ENCODE results near the gene PACS2.

PACS2 gene

DNA sequence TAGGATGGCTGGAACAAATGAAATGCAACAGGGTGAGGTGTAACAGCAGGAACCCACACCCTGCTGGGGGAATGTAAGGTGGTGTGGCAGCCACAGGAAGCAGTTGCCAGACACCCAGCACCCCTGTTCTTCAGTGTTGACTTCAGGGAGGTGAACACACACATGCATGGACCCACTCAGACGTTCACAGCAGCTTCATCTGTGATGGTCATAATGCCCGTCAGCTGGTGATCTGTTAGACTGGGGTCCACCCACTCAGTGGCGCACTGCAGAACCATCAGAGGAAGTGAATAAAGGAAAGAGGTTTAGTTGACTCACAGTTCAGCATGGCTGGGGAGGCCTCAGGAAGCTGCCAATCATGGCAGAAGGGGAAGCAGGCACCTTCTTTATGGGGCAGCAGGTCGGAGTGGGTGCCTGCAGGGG, 61.1 kb downstream of the PACS2 start:
- H3K4me3 ChIP-seq (ENCODE audit: low read depth, low read length): no peak overlapping the region
- TF ChIP-seq, protein P1, sequence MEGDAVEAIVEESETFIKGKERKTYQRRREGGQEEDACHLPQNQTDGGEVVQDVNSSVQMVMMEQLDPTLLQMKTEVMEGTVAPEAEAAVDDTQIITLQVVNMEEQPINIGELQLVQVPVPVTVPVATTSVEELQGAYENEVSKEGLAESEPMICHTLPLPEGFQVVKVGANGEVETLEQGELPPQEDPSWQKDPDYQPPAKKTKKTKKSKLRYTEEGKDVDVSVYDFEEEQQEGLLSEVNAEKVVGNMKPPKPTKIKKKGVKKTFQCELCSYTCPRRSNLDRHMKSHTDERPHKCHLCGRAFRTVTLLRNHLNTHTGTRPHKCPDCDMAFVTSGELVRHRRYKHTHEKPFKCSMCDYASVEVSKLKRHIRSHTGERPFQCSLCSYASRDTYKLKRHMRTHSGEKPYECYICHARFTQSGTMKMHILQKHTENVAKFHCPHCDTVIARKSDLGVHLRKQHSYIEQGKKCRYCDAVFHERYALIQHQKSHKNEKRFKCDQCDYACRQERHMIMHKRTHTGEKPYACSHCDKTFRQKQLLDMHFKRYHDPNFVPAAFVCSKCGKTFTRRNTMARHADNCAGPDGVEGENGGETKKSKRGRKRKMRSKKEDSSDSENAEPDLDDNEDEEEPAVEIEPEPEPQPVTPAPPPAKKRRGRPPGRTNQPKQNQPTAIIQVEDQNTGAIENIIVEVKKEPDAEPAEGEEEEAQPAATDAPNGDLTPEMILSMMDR (conservative IDR thresholded peaks at IDR 0.05; ENCODE audit: low read depth, low read length): no peak
- DNase-seq (ENCODE audit: low read depth): peak; percentile 9

DNA sequence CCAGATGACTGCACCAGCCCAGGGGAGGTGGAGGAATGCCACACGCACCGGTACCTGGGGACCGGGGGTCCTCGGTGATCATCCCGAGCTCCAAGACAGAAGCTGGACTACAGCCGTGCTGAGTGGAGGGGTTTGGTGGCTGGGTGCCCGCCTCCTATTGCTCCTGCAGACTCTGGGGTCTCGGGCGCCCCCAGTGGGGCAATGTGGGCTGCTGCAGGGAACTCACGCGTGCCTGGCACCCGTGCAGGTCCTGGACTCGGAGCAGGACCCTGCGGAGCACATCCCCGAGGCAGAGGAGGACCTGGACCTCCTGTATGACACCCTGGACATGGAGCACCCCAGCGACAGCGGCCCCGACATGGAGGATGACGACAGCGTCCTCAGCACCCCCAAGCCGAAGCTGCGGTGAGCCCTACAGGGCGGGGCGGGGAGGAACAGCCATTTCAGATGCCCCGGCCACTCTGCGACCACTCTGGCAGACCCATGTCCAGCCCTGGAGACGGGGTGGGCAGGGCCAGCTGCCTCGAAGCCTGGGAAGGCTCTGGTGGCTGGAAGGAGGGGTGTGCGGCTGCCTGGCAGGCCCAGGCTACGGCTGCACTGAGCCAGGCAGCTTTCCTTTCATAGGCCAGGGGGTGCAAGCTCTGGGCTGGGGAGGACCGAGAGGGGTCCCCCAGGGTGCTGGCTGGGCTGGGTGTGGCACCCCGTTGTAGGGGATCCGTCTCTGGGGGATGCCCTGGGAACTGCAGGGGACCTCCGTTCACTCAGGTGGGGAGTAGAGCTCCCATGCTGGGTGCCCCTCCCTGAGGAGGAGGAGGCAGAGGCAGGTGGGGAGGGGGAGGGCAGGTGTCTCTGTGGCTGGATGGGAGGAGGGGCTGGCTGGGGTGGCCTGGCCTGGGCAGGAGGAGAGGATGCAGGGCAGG, 62.2 kb downstream of the PACS2 start:
- TF ChIP-seq, protein P1 (conservative IDR thresholded peaks at IDR 0.05; ENCODE audit: low read depth, low read length): no peak
- H3K4me3 ChIP-seq (ENCODE audit: low read depth, low read length): no peak overlapping the region
- DNase-seq (ENCODE audit: low read depth): no peak

DNA sequence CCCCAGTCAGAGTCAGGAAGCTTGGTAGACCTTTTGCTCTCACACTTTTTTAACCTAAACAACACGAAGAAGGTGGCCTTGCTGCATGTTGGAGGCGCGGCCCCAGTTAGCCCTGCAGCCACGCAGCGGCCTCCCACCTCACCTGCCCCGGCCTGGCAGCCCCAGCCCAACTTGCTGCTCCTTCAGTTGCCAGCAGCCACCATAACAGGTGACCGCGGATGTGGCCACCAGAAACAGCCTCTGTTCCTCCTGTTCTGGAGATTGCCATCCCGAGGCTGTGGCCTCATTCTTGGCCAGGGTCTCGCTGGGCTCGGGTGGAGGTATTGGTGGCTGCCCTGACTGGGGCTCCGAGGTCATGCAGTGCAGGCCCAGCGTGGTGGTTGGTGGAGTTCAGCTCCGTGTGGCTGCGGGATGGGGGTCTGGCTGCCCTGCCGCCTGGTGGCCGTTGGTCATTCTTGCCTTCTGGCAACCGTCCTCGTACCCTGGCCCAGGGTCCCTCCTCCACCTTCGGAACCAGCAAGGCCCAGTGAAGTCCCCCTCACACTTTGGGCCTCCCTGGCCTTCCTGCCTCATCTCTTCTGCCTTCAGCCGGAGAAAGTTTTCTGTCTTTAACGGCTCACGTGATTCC, 63.1 kb downstream of the PACS2 start:
- H3K4me3 ChIP-seq (ENCODE audit: low read depth, low read length): no peak overlapping the region
- no peak for DNase-seq (ENCODE audit: low read depth)
- TF ChIP-seq, protein P1 (conservative IDR thresholded peaks at IDR 0.05; ENCODE audit: low read depth, low read length): no peak

DNA sequence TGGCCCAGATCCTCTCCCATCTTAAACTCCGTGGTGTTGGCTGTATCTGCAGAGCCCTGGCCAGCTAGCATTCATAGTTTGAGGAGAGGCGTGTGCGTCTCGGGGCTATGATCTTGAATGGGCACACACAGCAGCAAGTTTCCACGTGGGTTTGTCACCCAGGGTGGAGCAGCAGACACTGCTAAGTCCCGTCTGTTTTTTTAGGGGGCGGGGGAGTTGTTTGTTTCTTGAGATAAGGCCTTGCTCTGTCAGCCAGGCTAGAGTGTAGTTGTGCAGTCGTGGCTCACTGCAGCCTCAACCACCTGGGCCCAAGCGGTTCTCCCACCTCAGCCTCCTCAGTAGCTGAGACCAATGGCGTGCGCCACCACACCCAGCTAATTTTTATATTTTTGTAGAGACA, 63.7 kb downstream of the PACS2 start:
- DNase-seq (ENCODE audit: low read depth): no peak
- no peak overlapping the region for H3K4me3 ChIP-seq (ENCODE audit: low read depth, low read length)
- TF ChIP-seq, protein P1 (conservative IDR thresholded peaks at IDR 0.05; ENCODE audit: low read depth, low read length): no peak

DNA sequence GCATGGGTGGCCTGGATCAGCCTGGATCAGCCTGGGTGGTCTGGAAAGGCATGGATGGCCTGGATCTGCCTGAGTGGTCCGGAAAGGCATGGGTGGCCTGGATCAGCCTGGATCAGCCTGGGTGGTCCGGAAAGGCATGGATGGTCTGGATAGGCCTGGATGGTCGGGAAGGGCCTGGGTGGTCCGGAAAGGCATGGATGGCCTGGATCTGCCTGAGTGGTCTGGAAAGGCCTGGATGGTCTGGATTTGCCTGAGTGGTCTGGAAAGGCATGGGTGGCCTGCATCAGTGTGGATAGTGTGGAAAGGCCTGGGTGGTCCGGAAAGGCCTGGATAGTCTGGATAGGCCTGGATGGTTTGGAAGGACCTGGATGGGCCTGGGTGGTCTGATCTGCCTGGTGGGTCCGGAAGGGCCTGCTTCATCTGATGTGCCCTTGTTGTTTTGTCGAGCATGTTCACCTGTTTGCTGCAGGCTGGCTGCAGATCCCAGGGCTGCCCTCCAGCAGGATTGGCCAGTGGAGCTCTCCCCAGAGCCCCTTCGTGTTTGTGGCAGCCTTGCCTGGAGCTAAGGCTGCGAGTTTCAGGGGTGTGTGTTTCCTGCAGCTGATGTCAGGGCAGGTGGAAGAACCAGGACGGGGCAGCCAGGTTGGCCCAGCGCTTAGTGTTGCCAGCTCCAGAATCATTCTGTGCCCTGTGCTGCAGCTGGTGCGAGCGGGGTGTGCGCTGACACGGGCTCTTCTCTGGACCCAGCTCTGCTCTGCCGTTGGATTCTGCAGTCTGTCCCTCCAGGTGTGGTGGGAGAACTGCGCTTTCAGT, 64.5 kb downstream of the PACS2 start:
- no peak for DNase-seq (ENCODE audit: low read depth)
- TF ChIP-seq, protein P1 (conservative IDR thresholded peaks at IDR 0.05; ENCODE audit: low read depth, low read length): no peak
- H3K4me3 ChIP-seq (ENCODE audit: low read depth, low read length): no peak overlapping the region

DNA sequence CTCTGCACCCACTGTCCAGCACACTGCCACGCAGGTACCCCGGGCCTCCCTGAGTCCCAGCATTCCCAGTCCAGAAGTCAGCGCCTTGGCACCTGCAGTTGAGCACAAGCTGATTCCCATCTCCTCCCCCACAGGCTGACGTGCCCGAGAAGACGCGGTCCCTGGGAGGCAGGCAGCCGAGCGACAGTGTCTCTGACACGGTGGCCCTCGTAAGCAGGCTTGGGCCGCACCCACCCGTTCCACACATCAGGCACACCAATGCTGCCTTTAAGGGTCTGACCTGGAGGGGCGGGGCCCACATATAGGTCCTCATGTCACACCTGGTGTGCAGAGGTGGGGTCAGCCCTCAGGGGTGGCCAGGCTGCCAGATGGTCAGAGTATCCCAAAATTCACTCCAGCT, 65.4 kb downstream of the PACS2 start:
- no peak for DNase-seq (ENCODE audit: low read depth)
- H3K4me3 ChIP-seq (ENCODE audit: low read depth, low read length): no peak overlapping the region

More for the DNA sequence above, 65.4 kb downstream of the PACS2 start:
- TF ChIP-seq, protein P1 (conservative IDR thresholded peaks at IDR 0.05; ENCODE audit: low read depth, low read length): no peak
